GM21737 (cell line): ENCODE measurements around the gene TRUB1.
"Not testable (repeated sequence)": the region's sequence is repeated elsewhere in the genome, so short reads cannot be mapped to it uniquely, and the experiment has no call there.

Source experiments
- ATAC-seq: cut with Tn5 transposase; IDR thresholded peaks from one replicate; pipeline ENCODE4 v1.9.1; 2021; ENCODE audit warnings: mild to moderate bottlenecking, moderate library complexity; ENCODE audit not compliant: unreplicated experiment

The TRUB1 gene

GRCh38 chr10:114937962-114938855 is at the start of gene TRUB1:
TRUB1 (plus strand) TSS chr10:114938195; CDS start chr10:114938254, 59 bp downstream.
- peak; percentile 100 for ATAC-seq

GRCh38 chr10:114893251-114893650 is 44.7 kb upstream of the TRUB1 start:
- no peak for ATAC-seq

GRCh38 chr10:114894911-114895310 is 43.1 kb upstream of the TRUB1 start:
- ATAC-seq, result no peak

GRCh38 chr10:114897011-114897410 is 41.0 kb upstream of the TRUB1 start:
- ATAC-seq, result not testable (repeated sequence)

GRCh38 chr10:114897593-114897992 is 40.4 kb upstream of the TRUB1 start:
- ATAC-seq, result no peak

GRCh38 chr10:114899982-114900381 is 38.0 kb upstream of the TRUB1 start:
- ATAC-seq, result no peak

GRCh38 chr10:114900658-114901057 is 37.3 kb upstream of the TRUB1 start:
- ATAC-seq, result no peak

- no peak for ATAC-seq
These were observed 35.8 kb upstream of the TRUB1 start for GRCh38 chr10:114902151-114902550.

- ATAC-seq, result no peak
These were observed 32.5 kb upstream of the TRUB1 start for GRCh38 chr10:114905450-114905849.

GRCh38 chr10:114906981-114907380 is 31.0 kb upstream of the TRUB1 start:
- no peak for ATAC-seq

GRCh38 chr10:114908896-114909295 is 29.1 kb upstream of the TRUB1 start:
- no peak for ATAC-seq

- peak; percentile 51 for ATAC-seq
These were observed 26.8 kb upstream of the TRUB1 start for GRCh38 chr10:114911052-114911711.

- ATAC-seq, result no peak
These were observed 26.1 kb upstream of the TRUB1 start for GRCh38 chr10:114911801-114912469.

- ATAC-seq, result no peak
These were observed 25.5 kb upstream of the TRUB1 start for GRCh38 chr10:114912470-114912859.

- ATAC-seq, result no peak
These were observed 23.4 kb upstream of the TRUB1 start for GRCh38 chr10:114914560-114914959.

GRCh38 chr10:114915294-114915693 is 22.7 kb upstream of the TRUB1 start:
- ATAC-seq, result no peak

GRCh38 chr10:114916653-114917052 is 21.3 kb upstream of the TRUB1 start:
- no peak for ATAC-seq

- ATAC-seq, result no peak
These were observed 20.5 kb upstream of the TRUB1 start for GRCh38 chr10:114917459-114917858.

- ATAC-seq, result no peak
These were observed 19.9 kb upstream of the TRUB1 start for GRCh38 chr10:114917927-114918672.

GRCh38 chr10:114920459-114920858 is 17.5 kb upstream of the TRUB1 start:
- no peak for ATAC-seq

- no peak for ATAC-seq
These were observed 16.0 kb upstream of the TRUB1 start for GRCh38 chr10:114922003-114922402.
